Measurements from ENCODE around the gene CRMP1.

The CRMP1 gene

GRCh38 chr4:5895287-5895686 is 2.4 kb upstream of the CRMP1 start:
- no peaks in the 10 kb centered on the region for H3K4me1 ChIP-seq (ENCODE audit: control insufficient read depth, insufficient read depth, low read length)
- peaks cover 86% of the 10 kb centered on the region for H3K27me3 ChIP-seq (ENCODE audit: control insufficient read depth, insufficient read depth, low read length)
- no peak overlapping the region for H3K9ac ChIP-seq (ENCODE audit: low read depth, low read length)
- H3K36me3 ChIP-seq (ENCODE audit: insufficient read depth, low read length), result no peaks in the 10 kb centered on the region
- no peak overlapping the region for H3K4me3 ChIP-seq (ENCODE audit: low read length)
- no peaks in the 10 kb centered on the region for H3K9me3 ChIP-seq (replicated peaks; ENCODE audit: low read length)
- H3K4me2 ChIP-seq (ENCODE audit: low read length), result no peak overlapping the region

- no peak overlapping the region for H3K9ac ChIP-seq (ENCODE audit: low read depth, low read length)
- no peaks in the 10 kb centered on the region for H3K9me3 ChIP-seq (replicated peaks; ENCODE audit: low read length)
- H3K4me2 ChIP-seq (ENCODE audit: low read length), result no peak overlapping the region
- H3K36me3 ChIP-seq (ENCODE audit: insufficient read depth, low read length), result no peaks in the 10 kb centered on the region
- no peak overlapping the region for H3K4me3 ChIP-seq (ENCODE audit: low read length)
- peaks cover 89% of the 10 kb centered on the region for H3K27me3 ChIP-seq (ENCODE audit: control insufficient read depth, insufficient read depth, low read length)
- no peaks in the 10 kb centered on the region for H3K4me1 ChIP-seq (ENCODE audit: control insufficient read depth, insufficient read depth, low read length)
These were observed 1.4 kb upstream of the CRMP1 start for GRCh38 chr4:5894266-5894665.

- no peaks in the 10 kb centered on the region for H3K9me3 ChIP-seq (replicated peaks; ENCODE audit: low read length)
These were observed 705 bp upstream of the CRMP1 start for GRCh38 chr4:5893591-5893990.

GRCh38 chr4:5892323-5893003 is 423 bp downstream of the CRMP1 start:
- Histone ChIP-seq H3K4me2 (ENCODE audit: low read length) (peak overlapping the region; percentile 47), H3K4me3 (ENCODE audit: low read length) (no peak overlapping the region), H3K9me3 (replicated peaks; ENCODE audit: low read length) (no peaks in the 10 kb centered on the region), H3K9ac (ENCODE audit: low read depth, low read length) (no peak overlapping the region), H3K4me1 (ENCODE audit: control insufficient read depth, insufficient read depth, low read length) (no peaks in the 10 kb centered on the region), H3K36me3 (ENCODE audit: insufficient read depth, low read length) (no peaks in the 10 kb centered on the region), H3K27me3 (ENCODE audit: control insufficient read depth, insufficient read depth, low read length) (peaks cover 83% of the 10 kb centered on the region)

More at GRCh38 chr4:5893591-5893990, 705 bp upstream of the CRMP1 start:
- Histone ChIP-seq H3K27me3 (ENCODE audit: control insufficient read depth, insufficient read depth, low read length) (peaks cover 88% of the 10 kb centered on the region), H3K4me1 (ENCODE audit: control insufficient read depth, insufficient read depth, low read length) (no peaks in the 10 kb centered on the region), H3K4me2 (ENCODE audit: low read length) (no peak overlapping the region), H3K9ac (ENCODE audit: low read depth, low read length) (no peak overlapping the region), H3K4me3 (ENCODE audit: low read length) (no peak overlapping the region), H3K36me3 (ENCODE audit: insufficient read depth, low read length) (no peaks in the 10 kb centered on the region)

- Histone ChIP-seq H3K9me3 (replicated peaks; ENCODE audit: low read length) (no peaks in the 10 kb centered on the region), H3K4me2 (ENCODE audit: low read length) (no peak overlapping the region), H3K4me3 (ENCODE audit: low read length) (no peak overlapping the region), H3K9ac (ENCODE audit: low read depth, low read length) (no peak overlapping the region), H3K27me3 (ENCODE audit: control insufficient read depth, insufficient read depth, low read length) (peaks cover 83% of the 10 kb centered on the region), H3K36me3 (ENCODE audit: insufficient read depth, low read length) (no peaks in the 10 kb centered on the region), H3K4me1 (ENCODE audit: control insufficient read depth, insufficient read depth, low read length) (no peaks in the 10 kb centered on the region)
These were observed 1.1 kb downstream of the CRMP1 start for GRCh38 chr4:5891563-5892322.

- no peaks in the 10 kb centered on the region for H3K4me1 ChIP-seq (ENCODE audit: control insufficient read depth, insufficient read depth, low read length)
- peaks cover 84% of the 10 kb centered on the region for H3K27me3 ChIP-seq (ENCODE audit: control insufficient read depth, insufficient read depth, low read length)
- peak overlapping the region; percentile 13 for H3K4me2 ChIP-seq (ENCODE audit: low read length)
- no peaks in the 10 kb centered on the region for H3K9me3 ChIP-seq (replicated peaks; ENCODE audit: low read length)
- no peaks in the 10 kb centered on the region for H3K36me3 ChIP-seq (ENCODE audit: insufficient read depth, low read length)
- H3K4me3 ChIP-seq (ENCODE audit: low read length), result no peak overlapping the region
- no peak overlapping the region for H3K9ac ChIP-seq (ENCODE audit: low read depth, low read length)
These were observed 2.7 kb downstream of the CRMP1 start for GRCh38 chr4:5890063-5890727.

GRCh38 chr4:5889002-5889696 is 3.7 kb downstream of the CRMP1 start:
- no peak overlapping the region for H3K9ac ChIP-seq (ENCODE audit: low read depth, low read length)
- no peaks in the 10 kb centered on the region for H3K9me3 ChIP-seq (replicated peaks; ENCODE audit: low read length)
- no peaks in the 10 kb centered on the region for H3K4me1 ChIP-seq (ENCODE audit: control insufficient read depth, insufficient read depth, low read length)
- H3K4me2 ChIP-seq (ENCODE audit: low read length), result no peak overlapping the region
- H3K27me3 ChIP-seq (ENCODE audit: control insufficient read depth, insufficient read depth, low read length), result peaks cover 77% of the 10 kb centered on the region
- H3K36me3 ChIP-seq (ENCODE audit: insufficient read depth, low read length), result no peaks in the 10 kb centered on the region
- no peak overlapping the region for H3K4me3 ChIP-seq (ENCODE audit: low read length)

- Histone ChIP-seq H3K9ac (ENCODE audit: low read depth, low read length) (no peak overlapping the region), H3K4me3 (ENCODE audit: low read length) (peak overlapping the region; percentile 30), H3K4me1 (ENCODE audit: control insufficient read depth, insufficient read depth, low read length) (no peaks in the 10 kb centered on the region), H3K27me3 (ENCODE audit: control insufficient read depth, insufficient read depth, low read length) (peaks cover 74% of the 10 kb centered on the region), H3K9me3 (replicated peaks; ENCODE audit: low read length) (no peaks in the 10 kb centered on the region), H3K36me3 (ENCODE audit: insufficient read depth, low read length) (no peaks in the 10 kb centered on the region), H3K4me2 (ENCODE audit: low read length) (peak overlapping the region; percentile 49)
These were observed 4.5 kb downstream of the CRMP1 start for GRCh38 chr4:5888222-5889001.

- H3K27me3 ChIP-seq (ENCODE audit: control insufficient read depth, insufficient read depth, low read length), result peaks cover 74% of the 10 kb centered on the region
- peak overlapping the region; percentile 58 for H3K4me3 ChIP-seq (ENCODE audit: low read length)
- peak overlapping the region; percentile 49 for H3K4me2 ChIP-seq (ENCODE audit: low read length)
- no peak overlapping the region for H3K9ac ChIP-seq (ENCODE audit: low read depth, low read length)
- H3K4me1 ChIP-seq (ENCODE audit: control insufficient read depth, insufficient read depth, low read length), result no peaks in the 10 kb centered on the region
- no peaks in the 10 kb centered on the region for H3K36me3 ChIP-seq (ENCODE audit: insufficient read depth, low read length)
- no peaks in the 10 kb centered on the region for H3K9me3 ChIP-seq (replicated peaks; ENCODE audit: low read length)
These were observed 5.3 kb downstream of the CRMP1 start for GRCh38 chr4:5887361-5888221.

- no peak overlapping the region for H3K9ac ChIP-seq (ENCODE audit: low read depth, low read length)
- peak overlapping the region; percentile 58 for H3K4me3 ChIP-seq (ENCODE audit: low read length)
- no peaks in the 10 kb centered on the region for H3K4me1 ChIP-seq (ENCODE audit: control insufficient read depth, insufficient read depth, low read length)
- no peak overlapping the region for H3K4me2 ChIP-seq (ENCODE audit: low read length)
- no peaks in the 10 kb centered on the region for H3K36me3 ChIP-seq (ENCODE audit: insufficient read depth, low read length)
- H3K27me3 ChIP-seq (ENCODE audit: control insufficient read depth, insufficient read depth, low read length), result peaks cover 72% of the 10 kb centered on the region
- no peaks in the 10 kb centered on the region for H3K9me3 ChIP-seq (replicated peaks; ENCODE audit: low read length)
These were observed 5.9 kb downstream of the CRMP1 start for GRCh38 chr4:5887011-5887360.
